Cerebellar cortex (tissue), 1 donor: ENCODE measurements around the gene FBL.
"Not testable (repeated sequence)": the region's sequence is repeated elsewhere in the genome, so short reads cannot be mapped to it uniquely, and the experiment has no call there.

Experiments used
- DNase-seq: peaks from one replicate; pipeline ENCODE4 v3.0.0-alpha.2; 2015; ENCODE audit warnings: low spot score

The FBL gene

GRCh38 chr19:39845933-39846677 is at the start of gene FBL:
Gene FBL, minus strand, starts transcription at chr19:39846379. Its CDS starts 79 bp downstream, at chr19:39846300.
- peak; percentile 89 for DNase-seq

- DNase-seq: not testable (repeated sequence)
Measured at GRCh38 chr19:39895096-39895495, 48.9 kb upstream of the FBL start.

GRCh38 chr19:39894236-39894606 is 48.0 kb upstream of the FBL start:
- DNase-seq: not testable (repeated sequence)

GRCh38 chr19:39893366-39894235 is 47.4 kb upstream of the FBL start:
- not testable (repeated sequence) for DNase-seq

GRCh38 chr19:39892506-39892902 is 46.3 kb upstream of the FBL start:
- not testable (repeated sequence) for DNase-seq

GRCh38 chr19:39891660-39892505 is 45.7 kb upstream of the FBL start:
- DNase-seq: not testable (repeated sequence)

- DNase-seq: no peak
Measured at GRCh38 chr19:39890755-39891551, 44.8 kb upstream of the FBL start.

- DNase-seq: not testable (repeated sequence)
Measured at GRCh38 chr19:39889872-39890754, 43.9 kb upstream of the FBL start.

GRCh38 chr19:39887456-39887951 is 41.3 kb upstream of the FBL start:
- DNase-seq: not testable (repeated sequence)

GRCh38 chr19:39885821-39886554 is 39.8 kb upstream of the FBL start:
- not testable (repeated sequence) for DNase-seq

- not testable (repeated sequence) for DNase-seq
Measured at GRCh38 chr19:39884721-39885120, 38.5 kb upstream of the FBL start.

GRCh38 chr19:39882645-39883044 is 36.5 kb upstream of the FBL start:
- not testable (repeated sequence) for DNase-seq

- DNase-seq: peak; percentile 25
Measured at GRCh38 chr19:39881495-39882110, 35.4 kb upstream of the FBL start.

GRCh38 chr19:39880241-39880640 is 34.1 kb upstream of the FBL start:
- not testable (repeated sequence) for DNase-seq

GRCh38 chr19:39879796-39880195 is 33.6 kb upstream of the FBL start:
- not testable (repeated sequence) for DNase-seq

- not testable (repeated sequence) for DNase-seq
Measured at GRCh38 chr19:39878866-39879265, 32.7 kb upstream of the FBL start.

GRCh38 chr19:39878398-39878797 is 32.2 kb upstream of the FBL start:
- DNase-seq: no peak

- DNase-seq: not testable (repeated sequence)
Measured at GRCh38 chr19:39877982-39878381, 31.8 kb upstream of the FBL start.

- not testable (repeated sequence) for DNase-seq
Measured at GRCh38 chr19:39877488-39877887, 31.3 kb upstream of the FBL start.
